OCI-LY3 (cell line): ENCODE results near the gene ABCB10.

ENCODE experiments used
- CTCF ChIP-seq: fragments of 200-600, 300-600 bp; sonication (generic); IDR thresholded peaks from 2 replicates; pipeline ENCODE4 v1.5.1; 2014; ENCODE audit warnings: antibody characterized with exemption, low read length, low read depth
- EZH2phosphoT487 ChIP-seq: fragments of 200-600 bp; shearing (Covaris generic); IDR thresholded peaks from 2 replicates; pipeline ENCODE4 v1.6.1; 2018; ENCODE audit warnings: antibody characterized with exemption, mixed run types, low read depth

DNA sequence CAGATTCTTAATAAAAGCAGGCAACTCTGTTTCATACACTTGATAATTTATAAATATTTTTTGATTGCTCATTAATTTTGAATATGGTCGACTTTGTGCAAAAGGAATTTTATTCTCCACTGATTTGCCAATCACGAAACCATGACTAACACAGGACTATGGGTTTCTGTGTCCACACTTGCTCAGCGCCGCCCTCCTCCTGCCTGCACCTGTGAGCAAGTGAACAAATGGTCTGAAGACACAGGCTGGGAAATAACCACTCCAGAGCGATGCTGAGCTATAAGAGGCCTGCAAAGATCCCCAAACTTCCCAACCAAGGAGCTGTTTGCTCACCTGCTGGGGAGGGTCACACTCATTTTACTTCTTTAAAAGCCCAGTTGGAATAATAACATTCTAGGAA lies 19.6 kb downstream of the ABCB10 start:
- TF ChIP-seq CTCF (no peak), EZH2phosphoT487 (no peak)
